Mesenchymal stem cell (in vitro differentiated cells and primary cell): ENCODE results near the gene PCIF1.
A peak's percentile ranks its signal among the peaks of the same experiment; 100 is the strongest.

Experiments
- DNase-seq: peaks from one replicate; pipeline ENCODE4 v3.0.0-alpha.2; 2013
- H2AFZ ChIP-seq: one replicate; pipeline ENCODE4 v1.6.1; 2013; ENCODE audit warnings: low read depth, mild to moderate bottlenecking, control low read depth, inconsistent platforms, low read length, moderate library complexity
- H2AK5ac ChIP-seq: 2 replicates; pipeline ENCODE4 v1.6.1; 2013; ENCODE audit warnings: low read length, moderate library complexity, mild to moderate bottlenecking, inconsistent platforms; ENCODE audit not compliant: severe bottlenecking
- H2BK120ac ChIP-seq: one replicate; pipeline ENCODE4 v1.6.1; 2013; ENCODE audit warnings: low read depth, mild to moderate bottlenecking, inconsistent platforms, low read length, moderate library complexity
- H2BK12ac ChIP-seq, 2 experiments: one replicate each; pipeline ENCODE4 v1.6.1; 2013; ENCODE audit warnings: inconsistent platforms in 2 of 2, low read length in 2 of 2, mild to moderate bottlenecking in 2 of 2, moderate library complexity in 2 of 2, control low read depth in 1 of 2
- H2BK15ac ChIP-seq: one replicate; pipeline ENCODE4 v1.6.1; 2013; ENCODE audit warnings: mild to moderate bottlenecking, low read depth, inconsistent platforms; ENCODE audit not compliant: poor library complexity, severe bottlenecking
- H2BK5ac ChIP-seq: 2 replicates; pipeline ENCODE4 v1.6.1; 2013; ENCODE audit warnings: low read depth, mild to moderate bottlenecking, low read length, control low read depth, inconsistent platforms; ENCODE audit not compliant: poor library complexity, severe bottlenecking
- H3K14ac ChIP-seq, 2 experiments: one replicate each; pipeline ENCODE4 v1.6.1; 2013; ENCODE audit warnings: inconsistent platforms in 2 of 2, low read length in 2 of 2, control low read depth in 1 of 2, mild to moderate bottlenecking in 1 of 2, moderate library complexity in 1 of 2
- H3K18ac ChIP-seq, 2 experiments: one replicate each; pipeline ENCODE4 v1.6.1; 2013; ENCODE audit warnings: inconsistent platforms in 2 of 2, low read length in 2 of 2, control low read depth in 1 of 2, low read depth in 1 of 2, mild to moderate bottlenecking in 1 of 2
- H3K23ac ChIP-seq, 2 experiments: one replicate each; pipeline ENCODE4 v1.6.1; 2013; ENCODE audit warnings: inconsistent platforms in 2 of 2, low read length in 2 of 2, mild to moderate bottlenecking in 2 of 2, moderate library complexity in 2 of 2, control low read depth in 1 of 2
- H3K27ac ChIP-seq: 2 replicates; pipeline ENCODE4 v1.5.1; 2013; ENCODE audit warnings: mild to moderate bottlenecking, moderate library complexity, low read length, control low read depth, inconsistent platforms; ENCODE audit not compliant: poor library complexity, severe bottlenecking
- H3K27me3 ChIP-seq, 2 experiments: 2 replicates each; pipeline versions ENCODE4 v1.6.1 to v1.7.0; 2013; ENCODE audit warnings: low read length in 2 of 2, mild to moderate bottlenecking in 2 of 2, moderate library complexity in 2 of 2, control low read depth in 1 of 2, inconsistent platforms in 1 of 2; ENCODE audit not compliant: control insufficient read depth in 1 of 2, insufficient read depth in 1 of 2
- H3K36me3 ChIP-seq, 2 experiments: 2 replicates each; pipeline versions ENCODE4 v1.6.1 to v1.7.0; 2013; ENCODE audit warnings: low read length in 2 of 2, control low read depth in 1 of 2, inconsistent platforms in 1 of 2, low read depth in 1 of 2, mild to moderate bottlenecking in 1 of 2; ENCODE audit not compliant: insufficient read depth in 2 of 2, control insufficient read depth in 1 of 2
- H3K4ac ChIP-seq, 2 experiments: one replicate each; pipeline ENCODE4 v1.6.1; 2013; ENCODE audit warnings: inconsistent platforms in 2 of 2, low read length in 2 of 2, mild to moderate bottlenecking in 2 of 2, moderate library complexity in 2 of 2, control low read depth in 1 of 2, low read depth in 1 of 2
- H3K4me1 ChIP-seq: 2 replicates; pipeline ENCODE4 v1.6.1; 2013; ENCODE audit warnings: low read depth, low read length, control low read depth; ENCODE audit not compliant: control insufficient read depth, insufficient read depth
- H3K4me2 ChIP-seq: 2 replicates; pipeline ENCODE4 v1.6.1; 2013; ENCODE audit warnings: low read length, mild to moderate bottlenecking, inconsistent platforms; ENCODE audit not compliant: poor library complexity, severe bottlenecking
- H3K4me3 ChIP-seq, 2 experiments: 2 replicates each; pipeline versions ENCODE4 v1.5.1 to v1.7.0; 2013; ENCODE audit warnings: low read length in 2 of 2, mild to moderate bottlenecking in 2 of 2, control low read depth in 1 of 2, low read depth in 1 of 2; ENCODE audit not compliant: insufficient read depth in 1 of 2
- H3K79me1 ChIP-seq: replicated peaks from 2 replicates; pipeline ENCODE4 v1.6.1; 2013; ENCODE audit warnings: mild to moderate bottlenecking, control low read depth, low read length, inconsistent platforms; ENCODE audit not compliant: poor library complexity, severe bottlenecking
- H3K9ac ChIP-seq: 2 replicates; pipeline ENCODE4 v1.7.0; 2013; ENCODE audit warnings: mild to moderate bottlenecking, low read length, moderate library complexity
- H3K9me3 ChIP-seq: 2 replicates; pipeline ENCODE4 v1.7.0; 2013; ENCODE audit warnings: mild to moderate bottlenecking, low read length; ENCODE audit not compliant: control insufficient read depth
- H4K8ac ChIP-seq: one replicate; pipeline ENCODE4 v1.6.1; 2013; ENCODE audit warnings: inconsistent platforms, mild to moderate bottlenecking, low read length, moderate library complexity
- H4K91ac ChIP-seq: one replicate; pipeline ENCODE4 v1.6.1; 2013; ENCODE audit warnings: mild to moderate bottlenecking, low read length, inconsistent platforms
- WGBS: methylation state at CpG from one replicate; pipeline ENCODE4 v1.1.7; 2013; ENCODE audit warnings: mixed read lengths; 5-methylcytosine and 5-hydroxymethylcytosine counted together

Gene PCIF1

GRCh38 chr20:45897289-45897688, 37.2 kb upstream of the PCIF1 start:
- H3K4ac ChIP-seq: no peak overlapping the region

DNA sequence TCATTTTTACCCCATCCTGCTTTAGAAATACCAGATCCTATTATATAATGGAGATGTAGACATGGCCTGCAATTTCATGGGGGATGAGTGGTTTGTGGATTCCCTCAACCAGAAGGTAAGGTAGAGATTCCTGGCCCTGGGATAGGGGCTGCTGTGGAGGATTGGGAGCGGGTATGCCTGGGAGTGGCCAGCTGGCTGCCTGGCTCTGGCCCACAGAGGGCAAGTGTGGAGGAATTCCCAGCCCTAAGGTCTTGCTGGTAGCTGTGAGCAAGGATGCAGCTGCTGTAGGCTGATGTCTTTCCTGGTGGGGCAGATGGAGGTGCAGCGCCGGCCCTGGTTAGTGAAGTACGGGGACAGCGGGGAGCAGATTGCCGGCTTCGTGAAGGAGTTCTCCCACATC, 36.8 kb upstream of the PCIF1 start:
- no peaks in the 10 kb centered on the region for H3K9me3 ChIP-seq
- 93% methylated on average over 7 of the region's 7 CpGs for WGBS

More at GRCh38 chr20:45897289-45897688, 37.2 kb upstream of the PCIF1 start:
- no peak overlapping the region for H3K4me3 ChIP-seq
- 80% methylated on average over 1 of the region's 2 CpGs for WGBS
- peaks cover 11% of the 10 kb centered on the region for H3K79me1 ChIP-seq
- H3K4me1 ChIP-seq: peaks cover 10% of the 10 kb centered on the region
- H2BK5ac ChIP-seq: no peak overlapping the region
- H3K4me2 ChIP-seq: no peak overlapping the region
- H3K9ac ChIP-seq: no peak overlapping the region
- no peak overlapping the region for H3K27ac ChIP-seq
- H3K9me3 ChIP-seq: no peaks in the 10 kb centered on the region
- H2BK15ac ChIP-seq: no peak overlapping the region
- no peak overlapping the region for H3K23ac ChIP-seq
- H4K91ac ChIP-seq: no peak overlapping the region
- no peak overlapping the region for H2BK120ac ChIP-seq
- no peak overlapping the region for H3K14ac ChIP-seq
- no peak overlapping the region for H2AK5ac ChIP-seq
- no peak for DNase-seq
- no peak overlapping the region for H3K18ac ChIP-seq
- no peak overlapping the region for H2BK12ac ChIP-seq
- H3K27me3 ChIP-seq: no peaks in the 10 kb centered on the region
- no peak overlapping the region for H2AFZ ChIP-seq
- peaks cover 72 to 88% of the 10 kb centered on the region in 2 experiments for H3K36me3 ChIP-seq
- no peak overlapping the region for H4K8ac ChIP-seq

DNA sequence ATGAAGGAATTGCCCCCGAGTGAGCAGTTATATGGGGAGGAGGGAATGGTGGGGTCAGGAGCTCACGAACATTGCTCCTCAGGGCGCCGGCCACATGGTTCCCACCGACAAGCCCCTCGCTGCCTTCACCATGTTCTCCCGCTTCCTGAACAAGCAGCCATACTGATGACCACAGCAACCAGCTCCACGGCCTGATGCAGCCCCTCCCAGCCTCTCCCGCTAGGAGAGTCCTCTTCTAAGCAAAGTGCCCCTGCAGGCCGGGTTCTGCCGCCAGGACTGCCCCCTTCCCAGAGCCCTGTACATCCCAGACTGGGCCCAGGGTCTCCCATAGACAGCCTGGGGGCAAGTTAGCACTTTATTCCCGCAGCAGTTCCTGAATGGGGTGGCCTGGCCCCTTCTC, 36.2 kb upstream of the PCIF1 start:
- Histone ChIP-seq H3K79me1 (peaks cover 2% of the 10 kb centered on the region), H3K18ac (no peak overlapping the region), H3K14ac (no peak overlapping the region), H4K8ac (no peak overlapping the region), H3K4me1 (peaks cover 2% of the 10 kb centered on the region), H3K4ac (no peak overlapping the region), H4K91ac (no peak overlapping the region), H2AFZ (no peak overlapping the region), H2BK120ac (no peak overlapping the region), H3K27me3 (no peaks in the 10 kb centered on the region), H3K4me2 (no peak overlapping the region), H2BK5ac (no peak overlapping the region), H2BK15ac (no peak overlapping the region), H2BK12ac (no peak overlapping the region), H3K36me3 (peaks cover 68 to 80% of the 10 kb centered on the region in 2 experiments), H3K27ac (no peak overlapping the region), H3K23ac (no peak overlapping the region), H3K9me3 (no peaks in the 10 kb centered on the region), H2AK5ac (no peak overlapping the region), H3K4me3 (no peak overlapping the region), H3K9ac (no peak overlapping the region)
- 93% methylated on average over 11 of the region's 12 CpGs for WGBS
- no peak for DNase-seq

More for the DNA sequence above, 36.8 kb upstream of the PCIF1 start:
- H3K14ac ChIP-seq: no peak overlapping the region
- peaks cover 74 to 84% of the 10 kb centered on the region in 2 experiments for H3K36me3 ChIP-seq
- H2BK120ac ChIP-seq: no peak overlapping the region
- peaks cover 7% of the 10 kb centered on the region for H3K4me1 ChIP-seq
- no peaks in the 10 kb centered on the region for H3K27me3 ChIP-seq
- H3K18ac ChIP-seq: no peak overlapping the region
- no peak overlapping the region for H2AK5ac ChIP-seq
- no peak for DNase-seq
- H3K9ac ChIP-seq: no peak overlapping the region
- no peak overlapping the region for H3K4me2 ChIP-seq
- no peak overlapping the region for H3K23ac ChIP-seq
- H2AFZ ChIP-seq: no peak overlapping the region
- no peak overlapping the region for H4K8ac ChIP-seq
- H2BK12ac ChIP-seq: no peak overlapping the region
- H4K91ac ChIP-seq: no peak overlapping the region
- H3K79me1 ChIP-seq: peaks cover 7% of the 10 kb centered on the region
- H2BK15ac ChIP-seq: no peak overlapping the region
- no peak overlapping the region for H3K4ac ChIP-seq
- no peak overlapping the region for H3K4me3 ChIP-seq
- H3K27ac ChIP-seq: no peak overlapping the region
- no peak overlapping the region for H2BK5ac ChIP-seq

DNA sequence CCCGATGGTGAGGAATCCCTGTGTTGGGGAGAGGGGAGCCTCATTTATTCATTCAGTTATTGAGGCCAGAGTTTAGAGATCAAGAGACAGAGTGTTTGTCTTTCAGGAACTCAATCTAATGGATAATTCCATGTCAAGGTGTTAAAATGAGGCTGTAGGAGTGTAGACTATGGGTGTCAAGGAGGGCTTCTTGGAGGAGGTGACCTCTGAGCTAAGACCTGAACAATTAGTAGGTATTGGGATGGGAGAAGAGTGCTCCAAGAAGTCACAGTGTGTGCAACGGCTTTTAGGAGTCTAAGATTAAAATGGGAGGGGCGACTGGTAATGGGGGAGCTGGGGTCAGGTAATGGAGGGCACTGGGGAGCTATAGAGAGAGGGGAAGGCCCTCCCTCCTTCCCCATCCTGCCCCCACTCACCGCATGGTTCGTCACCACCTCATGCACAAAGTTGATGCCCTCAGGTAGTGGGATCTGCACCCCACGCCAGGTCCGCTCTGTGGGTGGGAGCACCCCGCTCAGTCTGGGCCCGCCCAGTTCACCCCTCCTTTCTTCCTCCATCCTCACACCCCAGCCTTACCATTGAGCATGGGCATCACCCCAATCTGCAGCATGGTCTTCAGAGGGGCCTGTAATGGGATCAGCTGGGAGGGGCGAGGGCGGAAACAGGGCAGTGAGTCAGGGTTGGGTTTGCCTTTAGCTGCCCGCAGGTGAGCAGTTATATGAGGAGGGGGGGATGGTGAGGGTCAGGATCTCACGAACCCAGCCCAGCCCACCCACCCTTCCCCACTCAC, 35.2 kb upstream of the PCIF1 start:
- Histone ChIP-seq H3K23ac (no peak overlapping the region), H3K9ac (no peak overlapping the region), H3K18ac (no peak overlapping the region), H3K4me3 (no peak overlapping the region), H2BK5ac (no peak overlapping the region), H3K4me2 (no peak overlapping the region), H2AFZ (no peak overlapping the region), H3K4ac (no peak overlapping the region), H4K91ac (no peak overlapping the region), H3K9me3 (no peaks in the 10 kb centered on the region), H3K36me3 (peaks cover 62 to 77% of the 10 kb centered on the region in 2 experiments), H2AK5ac (no peak overlapping the region), H3K27ac (no peak overlapping the region), H3K27me3 (no peaks in the 10 kb centered on the region), H3K79me1 (peaks cover 2% of the 10 kb centered on the region), H2BK12ac (no peak overlapping the region), H3K4me1 (no peaks in the 10 kb centered on the region), H4K8ac (no peak overlapping the region), H3K14ac (no peak overlapping the region), H2BK15ac (peak overlapping the region; percentile 6), H2BK120ac (no peak overlapping the region)
- DNase-seq: no peak
- WGBS: 96% methylated on average over 10 of the region's 13 CpGs
